Measurements from ENCODE around the gene MSH6.
"Not testable (repeated sequence)": the region's sequence is repeated elsewhere in the genome, so short reads cannot be mapped to it uniquely, and the experiment has no call there.

The MSH6 gene

GRCh38 chr2:47838686-47839085 lies 55.7 kb downstream of the MSH6 start:
- H3K27ac ChIP-seq (ENCODE audit: insufficient read depth in 1 of 2, low read depth in 1 of 2, low read length in 2 of 2, poor library complexity in 1 of 2, severe bottlenecking in 2 of 2), result no peak overlapping the region
- 100% methylated on average over 1 of the region's 4 CpGs for WGBS (ENCODE audit: insufficient coverage)
- H3K27me3 ChIP-seq (replicated peaks in 2 of 5; ENCODE audit: control insufficient read depth in 4 of 5, insufficient read depth in 5 of 5, low read length in 4 of 5), result no peaks in the 10 kb centered on the region
- POLR2A ChIA-PET, result no interaction called here
- peaks cover 17 to 52% (median 36%) of the 10 kb centered on the region in 4 experiments for H3K36me3 ChIP-seq (ENCODE audit: control insufficient read depth in 4 of 4, insufficient read depth in 4 of 4, low read length in 3 of 4)
- no peaks in the 10 kb centered on the region for H3K4me1 ChIP-seq (ENCODE audit: control extremely low read depth in 1 of 4, control insufficient read depth in 4 of 4, insufficient read depth in 4 of 4, low read length in 3 of 4)
- H3K9me3 ChIP-seq (ENCODE audit: control extremely low read depth in 1 of 5, control insufficient read depth in 4 of 5, insufficient read depth in 2 of 5, low read depth in 1 of 5, low read length in 4 of 5), result no peaks in the 10 kb centered on the region
- no peak overlapping the region for H3K4me3 ChIP-seq (ENCODE audit: control insufficient read depth in 1 of 7, extremely low read depth in 1 of 7, insufficient read depth in 4 of 7, low read depth in 2 of 7, low read length in 6 of 7)
- CTCF ChIA-PET, result interaction anchor here (1.1 to 1.6 kb wide), 3 partner anchors 13 to 21 kb away, joined by 3 to 5 read pairs (median 3); no protein-coding TSS in a partner anchor
- DNase-seq, result no peak

GRCh38 chr2:47842846-47843245 lies 59.9 kb downstream of the MSH6 start:
- H3K4me3 ChIP-seq (ENCODE audit: control insufficient read depth in 1 of 7, extremely low read depth in 1 of 7, insufficient read depth in 4 of 7, low read depth in 2 of 7, low read length in 6 of 7), result no peak overlapping the region
- no peak overlapping the region for H3K27ac ChIP-seq (ENCODE audit: insufficient read depth in 1 of 2, low read depth in 1 of 2, low read length in 2 of 2, poor library complexity in 1 of 2, severe bottlenecking in 2 of 2)
- ChIA-PET POLR2A (interaction anchor here (0.6 kb wide), 1 partner anchor 29 kb away, joined by 3 read pairs; no protein-coding TSS in a partner anchor), CTCF (interaction anchor here (0.6 to 2.3 kb wide), 3 partner anchors 9 to 17 kb away, joined by 3 to 12 read pairs (median 3); no protein-coding TSS in a partner anchor)
- DNase-seq, result no peak
- H3K27me3 ChIP-seq (replicated peaks in 2 of 5; ENCODE audit: control insufficient read depth in 4 of 5, insufficient read depth in 5 of 5, low read length in 4 of 5), result no peaks in the 10 kb centered on the region
- H3K9me3 ChIP-seq (ENCODE audit: control extremely low read depth in 1 of 5, control insufficient read depth in 4 of 5, insufficient read depth in 2 of 5, low read depth in 1 of 5, low read length in 4 of 5), result no peaks in the 10 kb centered on the region
- WGBS (ENCODE audit: insufficient coverage), result no CpG with 5 or more reads among the region's 3 CpGs
- peaks cover 7 to 15% (median 11%) of the 10 kb centered on the region in 4 experiments for H3K36me3 ChIP-seq (ENCODE audit: control insufficient read depth in 4 of 4, insufficient read depth in 4 of 4, low read length in 3 of 4)
- peaks cover 0 to 2% (median 0%) of the 10 kb centered on the region in 4 experiments for H3K4me1 ChIP-seq (ENCODE audit: control extremely low read depth in 1 of 4, control insufficient read depth in 4 of 4, insufficient read depth in 4 of 4, low read length in 3 of 4)

GRCh38 chr2:47843407-47843806 lies 60.5 kb downstream of the MSH6 start:
- POLR2A ChIA-PET, result interaction anchor here (0.6 kb wide), 1 partner anchor 29 kb away, joined by 3 read pairs; no protein-coding TSS in a partner anchor
- CTCF ChIA-PET, result interaction anchor here (0.9 to 2.3 kb wide), 2 partner anchors 10 to 14 kb away, joined by 3 to 12 read pairs; no protein-coding TSS in a partner anchor
- H3K27me3 ChIP-seq (replicated peaks in 2 of 5; ENCODE audit: control insufficient read depth in 4 of 5, insufficient read depth in 5 of 5, low read length in 4 of 5), result no peaks in the 10 kb centered on the region

GRCh38 chr2:47844162-47844561 lies 61.2 kb downstream of the MSH6 start:
- Histone ChIP-seq H3K4me1 (ENCODE audit: control extremely low read depth in 1 of 4, control insufficient read depth in 4 of 4, insufficient read depth in 4 of 4, low read length in 3 of 4) (peaks cover 0 to 2% (median 0%) of the 10 kb centered on the region in 4 experiments), H3K4me3 (ENCODE audit: control insufficient read depth in 1 of 7, extremely low read depth in 1 of 7, insufficient read depth in 4 of 7, low read depth in 2 of 7, low read length in 6 of 7) (no peak overlapping the region), H3K9me3 (ENCODE audit: control extremely low read depth in 1 of 5, control insufficient read depth in 4 of 5, insufficient read depth in 2 of 5, low read depth in 1 of 5, low read length in 4 of 5) (no peaks in the 10 kb centered on the region), H3K27me3 (replicated peaks in 2 of 5; ENCODE audit: control insufficient read depth in 4 of 5, insufficient read depth in 5 of 5, low read length in 4 of 5) (no peaks in the 10 kb centered on the region), H3K27ac (ENCODE audit: insufficient read depth in 1 of 2, low read depth in 1 of 2, low read length in 2 of 2, poor library complexity in 1 of 2, severe bottlenecking in 2 of 2) (no peak overlapping the region), H3K36me3 (ENCODE audit: control insufficient read depth in 4 of 4, insufficient read depth in 4 of 4, low read length in 3 of 4) (peaks cover 0 to 4% (median 3%) of the 10 kb centered on the region in 4 experiments)
- POLR2A ChIA-PET, result no interaction called here
- WGBS (ENCODE audit: insufficient coverage), result no CpG with 5 or more reads among the region's 2 CpGs
- DNase-seq, result no peak
- CTCF ChIA-PET, result interaction anchor here (0.6 kb wide), 1 partner anchor 13 kb away, joined by 3 read pairs; no protein-coding TSS in a partner anchor

More at GRCh38 chr2:47843407-47843806, 60.5 kb downstream of the MSH6 start:
- DNase-seq, result no peak
- Histone ChIP-seq H3K4me1 (ENCODE audit: control extremely low read depth in 1 of 4, control insufficient read depth in 4 of 4, insufficient read depth in 4 of 4, low read length in 3 of 4) (peaks cover 0 to 2% (median 0%) of the 10 kb centered on the region in 4 experiments), H3K9me3 (ENCODE audit: control extremely low read depth in 1 of 5, control insufficient read depth in 4 of 5, insufficient read depth in 2 of 5, low read depth in 1 of 5, low read length in 4 of 5) (no peaks in the 10 kb centered on the region), H3K27ac (ENCODE audit: insufficient read depth in 1 of 2, low read depth in 1 of 2, low read length in 2 of 2, poor library complexity in 1 of 2, severe bottlenecking in 2 of 2) (no peak overlapping the region), H3K36me3 (ENCODE audit: control insufficient read depth in 4 of 4, insufficient read depth in 4 of 4, low read length in 3 of 4) (peaks cover 4 to 12% (median 8%) of the 10 kb centered on the region in 4 experiments), H3K4me3 (ENCODE audit: control insufficient read depth in 1 of 7, extremely low read depth in 1 of 7, insufficient read depth in 4 of 7, low read depth in 2 of 7, low read length in 6 of 7) (no peak overlapping the region)
- WGBS (ENCODE audit: insufficient coverage), result no CpG with 5 or more reads among the region's 1 CpG

- POLR2A ChIA-PET, result interaction anchor here (1.0 kb wide), 1 partner anchor 9 kb away, joined by 4 read pairs; no protein-coding TSS in a partner anchor
- CTCF ChIA-PET, result interaction anchor here (3.0 kb wide), 1 partner anchor 9 kb away, joined by 11 read pairs; no protein-coding TSS in a partner anchor
- no peak for DNase-seq
Observed at GRCh38 chr2:47849368-47849767, 66.4 kb downstream of the MSH6 start.

GRCh38 chr2:47850198-47850597 lies 67.3 kb downstream of the MSH6 start:
- Histone ChIP-seq H3K27me3 (replicated peaks in 2 of 5; ENCODE audit: control insufficient read depth in 4 of 5, insufficient read depth in 5 of 5, low read length in 4 of 5) (no peaks in the 10 kb centered on the region), H3K27ac (ENCODE audit: insufficient read depth in 1 of 2, low read depth in 1 of 2, low read length in 2 of 2, poor library complexity in 1 of 2, severe bottlenecking in 2 of 2) (no peak overlapping the region), H3K4me1 (ENCODE audit: control extremely low read depth in 1 of 4, control insufficient read depth in 4 of 4, insufficient read depth in 4 of 4, low read length in 3 of 4) (no peaks in the 10 kb centered on the region), H3K36me3 (ENCODE audit: control insufficient read depth in 4 of 4, insufficient read depth in 4 of 4, low read length in 3 of 4) (no peaks in the 10 kb centered on the region), H3K9me3 (ENCODE audit: control extremely low read depth in 1 of 5, control insufficient read depth in 4 of 5, insufficient read depth in 2 of 5, low read depth in 1 of 5, low read length in 4 of 5) (no peaks in the 10 kb centered on the region), H3K4me3 (ENCODE audit: control insufficient read depth in 1 of 7, extremely low read depth in 1 of 7, insufficient read depth in 4 of 7, low read depth in 2 of 7, low read length in 6 of 7) (no peak overlapping the region)
- no peak for DNase-seq
- no CpG with 5 or more reads among the region's 1 CpG for WGBS (ENCODE audit: insufficient coverage)
- CTCF ChIA-PET, result interaction anchor here (3.0 kb wide), 1 partner anchor 8 kb away, joined by 11 read pairs; no protein-coding TSS in a partner anchor
- POLR2A ChIA-PET, result interaction anchor here (1.0 to 1.1 kb wide), 2 partner anchors 10 to 56 kb away, joined by 3 to 4 read pairs; partner anchors contain the start of gene FBXO11

More at GRCh38 chr2:47849368-47849767, 66.4 kb downstream of the MSH6 start:
- WGBS (ENCODE audit: insufficient coverage), result 100% methylated on average over 1 of the region's 2 CpGs
- Histone ChIP-seq H3K4me1 (ENCODE audit: control extremely low read depth in 1 of 4, control insufficient read depth in 4 of 4, insufficient read depth in 4 of 4, low read length in 3 of 4) (peaks cover 0 to 2% (median 0%) of the 10 kb centered on the region in 4 experiments), H3K4me3 (ENCODE audit: control insufficient read depth in 1 of 7, extremely low read depth in 1 of 7, insufficient read depth in 4 of 7, low read depth in 2 of 7, low read length in 6 of 7) (no peak overlapping the region), H3K27ac (ENCODE audit: insufficient read depth in 1 of 2, low read depth in 1 of 2, low read length in 2 of 2, poor library complexity in 1 of 2, severe bottlenecking in 2 of 2) (no peak overlapping the region), H3K36me3 (ENCODE audit: control insufficient read depth in 4 of 4, insufficient read depth in 4 of 4, low read length in 3 of 4) (no peaks in the 10 kb centered on the region), H3K9me3 (ENCODE audit: control extremely low read depth in 1 of 5, control insufficient read depth in 4 of 5, insufficient read depth in 2 of 5, low read depth in 1 of 5, low read length in 4 of 5) (no peaks in the 10 kb centered on the region), H3K27me3 (replicated peaks in 2 of 5; ENCODE audit: control insufficient read depth in 4 of 5, insufficient read depth in 5 of 5, low read length in 4 of 5) (no peaks in the 10 kb centered on the region)

- peaks cover 2 to 17% (median 9%) of the 10 kb centered on the region in 4 experiments for H3K4me1 ChIP-seq (ENCODE audit: control extremely low read depth in 1 of 4, control insufficient read depth in 4 of 4, insufficient read depth in 4 of 4, low read length in 3 of 4)
- DNase-seq; H3K27ac ChIP-seq (ENCODE audit: insufficient read depth in 1 of 2, low read depth in 1 of 2, low read length in 2 of 2, poor library complexity in 1 of 2, severe bottlenecking in 2 of 2); H3K27me3 ChIP-seq (replicated peaks in 2 of 5; ENCODE audit: control insufficient read depth in 4 of 5, insufficient read depth in 5 of 5, low read length in 4 of 5); H3K4me3 ChIP-seq (ENCODE audit: control insufficient read depth in 1 of 7, extremely low read depth in 1 of 7, insufficient read depth in 4 of 7, low read depth in 2 of 7, low read length in 6 of 7); POLR2A ChIA-PET; H3K9me3 ChIP-seq (ENCODE audit: control extremely low read depth in 1 of 5, control insufficient read depth in 4 of 5, insufficient read depth in 2 of 5, low read depth in 1 of 5, low read length in 4 of 5); H3K36me3 ChIP-seq (ENCODE audit: control insufficient read depth in 4 of 4, insufficient read depth in 4 of 4, low read length in 3 of 4): not testable (repeated sequence)
- CTCF ChIA-PET, result interaction anchor here (1.1 to 1.5 kb wide), 3 partner anchors 8 to 574 kb away, joined by 3 to 4 read pairs (median 3); no protein-coding TSS in a partner anchor
- 100% methylated on average over 2 of the region's 8 CpGs for WGBS (ENCODE audit: insufficient coverage)
Observed at GRCh38 chr2:47853067-47853777, 70.3 kb downstream of the MSH6 start.
